Panc1 (cell line): Measurements from ENCODE around the gene ZNF19. TPM values are rescaled to one million over a fixed set of nuclear protein-coding genes. Genes with fewer than 3 reads are reported as not detected.

Source experiments
- ATAC-seq: fragments of 200-7000 bp; cut with Tn5 transposase; 2 replicates; pipeline ENCODE4 v1.9.1; 2020; ENCODE audit warnings: mild to moderate bottlenecking, moderate library complexity
- BruUV-seq: library from RNA; stranded (reverse); fragments of 400-500 nt; replicated peaks from 2 replicates; lab custom pipeline; 2021; lab: Mats Ljungman, UMichigan
- CTCF ChIA-PET: fragments of 300-600 bp; sonication (Branson Sonifier 250); formaldehyde crosslinking; loops from one replicate; lab custom pipeline; 2022; ENCODE audit warnings: antibody characterized with exemption; lab: Charles Lee
- POLR2A ChIA-PET: fragments of 300-600 bp; sonication (Branson Sonifier 250); formaldehyde crosslinking; loops from one replicate; lab custom pipeline; 2022; ENCODE audit warnings: antibody characterized with exemption; lab: Charles Lee
- DNase-seq: peaks from one replicate; pipeline ENCODE4 v3.0.0-alpha.2; 2010; ENCODE audit warnings: low read depth, low spot score
- H3K27ac ChIP-seq: 2 replicates; pipeline ENCODE4 v1.5.1; 2011; ENCODE audit warnings: mild to moderate bottlenecking, low read length, inconsistent platforms
- H3K27me3 ChIP-seq: fragments of 200-500 bp; sonication (Bioruptor generic); 2 replicates; pipeline ENCODE4 v1.6.0; 2014; ENCODE audit warnings: low read length, inconsistent platforms; ENCODE audit not compliant: control insufficient read depth, insufficient read depth
- H3K36me3 ChIP-seq: fragments of 200-500 bp; sonication (Bioruptor generic); 2 replicates; pipeline ENCODE4 v1.5.1; 2014; ENCODE audit warnings: inconsistent platforms, mild to moderate bottlenecking, low read length, moderate library complexity; ENCODE audit not compliant: control insufficient read depth, insufficient read depth
- H3K4me1 ChIP-seq: 2 replicates; pipeline ENCODE4 v1.5.1; 2011; ENCODE audit warnings: inconsistent platforms, mild to moderate bottlenecking, low read length, moderate library complexity; ENCODE audit not compliant: control insufficient read depth, insufficient read depth
- H3K4me3 ChIP-seq, 2 experiments: 2 replicates each; pipeline ENCODE4 v1.5.1; 2011 to 2012; ENCODE audit warnings: low read depth in 2 of 2, low read length in 2 of 2, mild to moderate bottlenecking in 2 of 2, inconsistent platforms in 1 of 2, moderate library complexity in 1 of 2
- H3K9me3 ChIP-seq: fragments of 200-500 bp; sonication (Bioruptor generic); 2 replicates; pipeline ENCODE4 v1.5.1; 2014; ENCODE audit warnings: low read depth, mild to moderate bottlenecking, inconsistent platforms, low read length, moderate library complexity; ENCODE audit not compliant: control insufficient read depth, insufficient read depth
- POLR2AphosphoS5 ChIP-seq: IDR thresholded peaks from 2 replicates; pipeline ENCODE4 v1.6.1; 2012; ENCODE audit warnings: mild to moderate bottlenecking, low read depth, low read length, moderate library complexity
- SIN3A ChIP-seq: IDR thresholded peaks from 2 replicates; pipeline ENCODE4 v1.6.1; 2012; ENCODE audit warnings: low read depth, mild to moderate bottlenecking, low read length, moderate library complexity, borderline replicate concordance; ENCODE audit not compliant: insufficient read depth
- TCF7L2 ChIP-seq: IDR thresholded peaks from 2 replicates; pipeline ENCODE4 v1.6.1; 2011; ENCODE audit warnings: mild to moderate bottlenecking, low read depth, low read length, inconsistent platforms
- in situ Hi-C: cut with HindIII; loops from 2 replicates; pipeline ENCODE4 v1.10.0; 2016; ENCODE audit warnings: low sequenced_read_pairs, low pct_unique_long_range_greater_than_20kb
- intact Hi-C: fragments of 100-400 bp; cut with micrococcal nuclease; formaldehyde crosslinking; loops from one replicate; pipeline ENCODE4 v1.10.0; 2022; ENCODE audit not compliant: unreplicated experiment
- total RNA-seq: library from RNA; stranded (reverse); gene quantifications from one replicate; pipeline ENCODE4 v1.2.1, GENCODE V29; 2021; ENCODE audit not compliant: unreplicated experiment
- TF ChIP-seq, protein P1 (sequence below), 2 experiments: IDR thresholded peaks; 2 replicates each; pipeline ENCODE4 v1.6.1; 2011 to 2012; ENCODE audit warnings: low read depth in 2 of 2, control low read depth in 1 of 2, low read length in 1 of 2, mild to moderate bottlenecking in 1 of 2, moderate library complexity in 1 of 2; ENCODE audit not compliant: insufficient read depth in 1 of 2
- TF ChIP-seq, protein P2 (sequence below): fragments of 450-650 bp; IDR thresholded peaks from 2 replicates; pipeline ENCODE4 v1.5.1; 2017; ENCODE audit warnings: mild to moderate bottlenecking

The ZNF19 gene
- total RNA-seq, 1 experiment from 2014 or later = 2.5 TPM

DNA sequence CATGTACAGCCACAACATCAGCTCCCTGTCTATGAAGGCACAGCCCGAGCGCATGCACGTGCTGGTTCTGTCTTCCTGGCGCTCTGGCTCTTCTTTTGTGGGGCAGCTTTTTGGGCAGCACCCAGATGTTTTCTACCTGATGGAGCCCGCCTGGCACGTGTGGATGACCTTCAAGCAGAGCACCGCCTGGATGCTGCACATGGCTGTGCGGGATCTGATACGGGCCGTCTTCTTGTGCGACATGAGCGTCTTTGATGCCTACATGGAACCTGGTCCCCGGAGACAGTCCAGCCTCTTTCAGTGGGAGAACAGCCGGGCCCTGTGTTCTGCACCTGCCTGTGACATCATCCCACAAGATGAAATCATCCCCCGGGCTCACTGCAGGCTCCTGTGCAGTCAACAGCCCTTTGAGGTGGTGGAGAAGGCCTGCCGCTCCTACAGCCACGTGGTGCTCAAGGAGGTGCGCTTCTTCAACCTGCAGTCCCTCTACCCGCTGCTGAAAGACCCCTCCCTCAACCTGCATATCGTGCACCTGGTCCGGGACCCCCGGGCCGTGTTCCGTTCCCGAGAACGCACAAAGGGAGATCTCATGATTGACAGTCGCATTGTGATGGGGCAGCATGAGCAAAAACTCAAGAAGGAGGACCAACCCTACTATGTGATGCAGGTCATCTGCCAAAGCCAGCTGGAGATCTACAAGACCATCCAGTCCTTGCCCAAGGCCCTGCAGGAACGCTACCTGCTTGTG lies 47.8 kb upstream of the ZNF19 start:
- Histone ChIP-seq H3K9me3 (no peaks in the 10 kb centered on the region), H3K4me1 (no peaks in the 10 kb centered on the region), H3K27ac (no peak overlapping the region), H3K27me3 (no peaks in the 10 kb centered on the region), H3K36me3 (no peaks in the 10 kb centered on the region), H3K4me3 (no peak overlapping the region)
- ChIA-PET POLR2A (no interaction called here), CTCF (no interaction called here)
- TF ChIP-seq TCF7L2 = no peak
- no peak for TF ChIP-seq SIN3A
- TF ChIP-seq, protein P1, sequence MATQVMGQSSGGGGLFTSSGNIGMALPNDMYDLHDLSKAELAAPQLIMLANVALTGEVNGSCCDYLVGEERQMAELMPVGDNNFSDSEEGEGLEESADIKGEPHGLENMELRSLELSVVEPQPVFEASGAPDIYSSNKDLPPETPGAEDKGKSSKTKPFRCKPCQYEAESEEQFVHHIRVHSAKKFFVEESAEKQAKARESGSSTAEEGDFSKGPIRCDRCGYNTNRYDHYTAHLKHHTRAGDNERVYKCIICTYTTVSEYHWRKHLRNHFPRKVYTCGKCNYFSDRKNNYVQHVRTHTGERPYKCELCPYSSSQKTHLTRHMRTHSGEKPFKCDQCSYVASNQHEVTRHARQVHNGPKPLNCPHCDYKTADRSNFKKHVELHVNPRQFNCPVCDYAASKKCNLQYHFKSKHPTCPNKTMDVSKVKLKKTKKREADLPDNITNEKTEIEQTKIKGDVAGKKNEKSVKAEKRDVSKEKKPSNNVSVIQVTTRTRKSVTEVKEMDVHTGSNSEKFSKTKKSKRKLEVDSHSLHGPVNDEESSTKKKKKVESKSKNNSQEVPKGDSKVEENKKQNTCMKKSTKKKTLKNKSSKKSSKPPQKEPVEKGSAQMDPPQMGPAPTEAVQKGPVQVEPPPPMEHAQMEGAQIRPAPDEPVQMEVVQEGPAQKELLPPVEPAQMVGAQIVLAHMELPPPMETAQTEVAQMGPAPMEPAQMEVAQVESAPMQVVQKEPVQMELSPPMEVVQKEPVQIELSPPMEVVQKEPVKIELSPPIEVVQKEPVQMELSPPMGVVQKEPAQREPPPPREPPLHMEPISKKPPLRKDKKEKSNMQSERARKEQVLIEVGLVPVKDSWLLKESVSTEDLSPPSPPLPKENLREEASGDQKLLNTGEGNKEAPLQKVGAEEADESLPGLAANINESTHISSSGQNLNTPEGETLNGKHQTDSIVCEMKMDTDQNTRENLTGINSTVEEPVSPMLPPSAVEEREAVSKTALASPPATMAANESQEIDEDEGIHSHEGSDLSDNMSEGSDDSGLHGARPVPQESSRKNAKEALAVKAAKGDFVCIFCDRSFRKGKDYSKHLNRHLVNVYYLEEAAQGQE (IDR thresholded peaks at IDR 0.05; ENCODE audit: insufficient read depth in 1 of 2, low read depth in 2 of 2, low read length in 1 of 2) = no peak
- no peak for TF ChIP-seq POLR2AphosphoS5
- TF ChIP-seq, protein P2, sequence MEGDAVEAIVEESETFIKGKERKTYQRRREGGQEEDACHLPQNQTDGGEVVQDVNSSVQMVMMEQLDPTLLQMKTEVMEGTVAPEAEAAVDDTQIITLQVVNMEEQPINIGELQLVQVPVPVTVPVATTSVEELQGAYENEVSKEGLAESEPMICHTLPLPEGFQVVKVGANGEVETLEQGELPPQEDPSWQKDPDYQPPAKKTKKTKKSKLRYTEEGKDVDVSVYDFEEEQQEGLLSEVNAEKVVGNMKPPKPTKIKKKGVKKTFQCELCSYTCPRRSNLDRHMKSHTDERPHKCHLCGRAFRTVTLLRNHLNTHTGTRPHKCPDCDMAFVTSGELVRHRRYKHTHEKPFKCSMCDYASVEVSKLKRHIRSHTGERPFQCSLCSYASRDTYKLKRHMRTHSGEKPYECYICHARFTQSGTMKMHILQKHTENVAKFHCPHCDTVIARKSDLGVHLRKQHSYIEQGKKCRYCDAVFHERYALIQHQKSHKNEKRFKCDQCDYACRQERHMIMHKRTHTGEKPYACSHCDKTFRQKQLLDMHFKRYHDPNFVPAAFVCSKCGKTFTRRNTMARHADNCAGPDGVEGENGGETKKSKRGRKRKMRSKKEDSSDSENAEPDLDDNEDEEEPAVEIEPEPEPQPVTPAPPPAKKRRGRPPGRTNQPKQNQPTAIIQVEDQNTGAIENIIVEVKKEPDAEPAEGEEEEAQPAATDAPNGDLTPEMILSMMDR = no peak
- BruUV-seq = no TSS peak
- in situ Hi-C loops (no loop called here), intact Hi-C loops (no loop called here)
- DNase-seq (no peak), ATAC-seq (no peak)

DNA sequence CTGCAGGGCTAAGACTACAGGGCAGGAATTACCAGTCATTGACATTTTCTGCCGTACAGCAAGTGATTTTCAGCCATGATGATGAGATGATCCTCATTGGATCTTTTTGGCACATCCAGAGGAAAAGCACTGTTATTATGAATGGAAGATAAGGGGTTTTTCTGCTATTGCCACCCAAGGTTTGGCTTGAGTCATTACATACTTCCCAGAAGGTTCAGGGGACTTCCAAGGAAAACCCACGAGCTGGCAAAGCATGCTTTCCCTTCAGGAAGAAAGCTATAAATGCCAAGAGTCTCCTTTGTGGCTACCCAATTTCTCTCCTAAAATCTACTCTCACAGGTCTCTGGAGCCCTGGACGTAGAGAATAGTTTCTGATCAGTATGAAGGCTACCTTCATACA lies 43.2 kb upstream of the ZNF19 start:
- no peaks in the 10 kb centered on the region for H3K4me1 ChIP-seq
- H3K9me3 ChIP-seq = no peaks in the 10 kb centered on the region
- ATAC-seq = no peak
- H3K4me3 ChIP-seq = no peak overlapping the region
- CTCF ChIA-PET = interaction anchor here (1.0 kb wide), 1 partner anchor 93 kb away, joined by 3 read pairs; no protein-coding TSS in a partner anchor
- no peak for DNase-seq
- in situ Hi-C loops (no loop called here), intact Hi-C loops (no loop called here)
- TF ChIP-seq TCF7L2 (no peak), SIN3A (no peak), POLR2AphosphoS5 (no peak)
- TF ChIP-seq, protein P1 (IDR thresholded peaks at IDR 0.05; ENCODE audit: insufficient read depth in 1 of 2, low read depth in 2 of 2, low read length in 1 of 2) = no peak
- TF ChIP-seq, protein P2 = no peak
- no peak overlapping the region for H3K27ac ChIP-seq
- no TSS peak for BruUV-seq
- POLR2A ChIA-PET = no interaction called here
- H3K36me3 ChIP-seq = no peaks in the 10 kb centered on the region
- H3K27me3 ChIP-seq = no peaks in the 10 kb centered on the region
